Stimulated activated CD4-positive, alpha-beta T cell treated with anti-CD3 and anti-CD28 coated beads, Interleukin-1b, Interleukin-23, amount 100 ng/mL, for 1 hour (primary cell): ENCODE results near the gene ST6GALNAC4.

Experiments used
- DNase-seq, 2 donors: peaks; one replicate each; pipeline ENCODE4 v3.0.0-alpha.2; 2020; ENCODE audit warnings: low read depth in 2 of 2

ST6GALNAC4 gene

DNA sequence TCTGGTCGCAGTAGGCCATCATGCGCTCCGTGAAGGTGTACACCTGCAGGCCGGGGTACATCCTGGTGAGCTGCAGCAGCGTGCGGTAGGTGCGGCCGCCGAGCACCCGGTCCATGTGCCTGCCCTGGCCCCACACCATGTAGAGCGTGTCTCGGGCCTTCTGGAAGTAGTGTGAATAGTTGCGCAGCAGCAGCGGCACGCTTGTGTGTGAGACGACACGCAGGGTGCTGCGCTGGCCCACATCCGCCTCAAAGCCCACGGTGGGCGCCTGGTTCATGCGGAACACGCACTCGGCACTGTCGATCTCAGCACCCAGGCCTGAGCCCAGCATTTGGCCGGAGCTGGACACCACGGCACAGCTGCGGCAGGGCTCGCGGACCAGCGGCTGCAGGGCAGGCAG is 4.5 kb downstream of the ST6GALNAC4 start:
- no peak for DNase-seq

DNA sequence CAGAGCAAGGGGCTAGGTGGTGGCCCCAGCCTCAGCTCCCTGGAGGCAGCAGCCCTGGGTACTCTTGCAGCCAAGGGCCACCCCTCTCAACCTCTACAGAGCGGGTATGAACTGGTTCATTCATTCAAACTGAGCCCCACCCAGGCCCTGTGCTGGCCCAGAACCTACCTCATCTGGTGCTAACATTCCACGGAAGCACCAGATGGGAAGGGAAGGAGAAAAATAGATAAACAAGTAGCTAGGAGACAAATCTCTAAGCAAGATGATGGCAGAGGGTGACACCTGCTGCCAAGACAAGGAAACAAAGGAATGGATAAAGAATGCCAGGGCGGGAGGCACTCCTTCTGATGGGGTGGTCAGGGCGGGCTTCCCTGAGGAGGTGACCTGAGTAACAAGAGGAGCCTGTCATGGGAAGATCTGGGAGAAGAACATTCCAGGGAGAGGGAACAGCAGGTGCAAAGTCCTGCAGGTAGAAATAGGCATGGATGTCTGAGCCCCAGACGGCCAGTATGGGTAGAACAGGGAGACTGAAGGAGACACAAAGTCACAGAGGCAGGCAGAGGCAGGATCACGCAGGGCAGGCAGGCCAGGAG is 6.1 kb downstream of the ST6GALNAC4 start:
- no peak for DNase-seq

DNA sequence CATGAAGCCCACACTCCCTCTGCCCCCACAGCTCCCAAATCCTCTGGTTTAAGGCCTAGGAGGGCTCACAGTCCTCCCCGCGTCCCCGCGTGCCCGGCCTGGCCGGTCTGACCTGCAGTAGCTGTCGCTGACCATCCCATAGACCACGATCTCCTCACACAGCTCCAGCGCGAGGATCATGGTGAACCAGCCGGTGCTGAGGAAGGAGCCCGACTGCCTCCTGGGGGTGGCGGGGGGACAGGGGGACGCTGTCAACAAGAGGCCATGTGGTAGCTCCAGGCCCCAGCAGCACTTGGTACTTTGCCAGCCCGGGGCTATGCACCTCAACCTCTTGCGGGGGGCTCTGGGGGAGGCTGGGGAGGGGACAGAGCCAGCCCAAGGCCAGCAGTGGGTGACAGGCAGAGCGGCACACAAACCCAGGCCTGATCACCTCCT is 7.0 kb downstream of the ST6GALNAC4 start:
- DNase-seq, result no peak

DNA sequence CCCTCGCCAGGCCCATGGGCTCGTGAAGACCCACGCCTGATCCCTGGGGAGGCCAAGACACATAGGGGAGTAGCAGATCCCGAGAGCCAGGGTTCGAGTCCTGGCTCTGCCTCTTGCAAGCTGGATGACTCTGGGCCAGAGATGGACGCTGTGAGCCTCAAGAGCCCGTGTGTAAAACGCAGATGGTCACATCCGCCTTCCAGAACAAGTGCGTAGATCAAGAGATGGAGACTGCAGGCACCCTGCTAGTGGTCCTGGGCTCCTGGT is 8.2 kb downstream of the ST6GALNAC4 start:
- DNase-seq, result no peak

DNA sequence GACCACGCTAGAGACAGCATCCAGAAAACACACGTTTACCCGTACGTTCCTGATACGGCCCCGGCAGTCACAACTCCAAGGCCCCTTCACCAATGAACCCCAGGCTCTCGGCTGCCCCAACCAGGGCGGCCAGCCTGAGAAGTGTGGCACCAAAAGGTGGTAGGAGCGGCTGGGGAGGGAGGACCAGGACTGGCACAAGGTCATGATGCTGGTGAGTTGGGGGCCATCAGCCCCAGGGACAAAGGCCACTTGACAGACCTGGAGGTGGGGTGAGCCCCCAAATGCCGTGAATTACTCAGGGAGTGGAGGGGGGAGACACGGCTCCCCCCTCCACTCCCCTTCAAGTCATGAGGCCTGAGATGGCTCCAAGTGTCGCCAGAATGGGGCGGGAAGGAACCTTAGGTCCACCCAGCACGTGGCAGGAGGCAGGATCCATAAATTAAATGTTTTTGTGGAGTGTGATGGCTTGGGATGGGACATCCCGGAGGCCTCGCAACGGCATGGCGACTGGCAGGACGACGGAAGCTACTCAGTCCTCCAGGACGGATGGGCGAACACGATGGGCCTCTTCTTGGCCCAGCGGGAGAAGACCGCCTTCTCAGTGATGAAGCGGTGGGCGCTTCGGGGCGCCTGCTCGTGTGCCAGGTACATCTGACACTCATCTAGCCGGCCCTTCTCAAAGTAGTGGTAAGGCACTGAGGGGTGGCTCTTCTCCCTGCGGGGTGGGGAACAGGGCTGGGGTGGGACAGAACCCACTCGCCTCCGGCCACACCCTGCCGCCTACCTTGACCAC is 8.8 kb downstream of the ST6GALNAC4 start:
- no peak for DNase-seq

DNA sequence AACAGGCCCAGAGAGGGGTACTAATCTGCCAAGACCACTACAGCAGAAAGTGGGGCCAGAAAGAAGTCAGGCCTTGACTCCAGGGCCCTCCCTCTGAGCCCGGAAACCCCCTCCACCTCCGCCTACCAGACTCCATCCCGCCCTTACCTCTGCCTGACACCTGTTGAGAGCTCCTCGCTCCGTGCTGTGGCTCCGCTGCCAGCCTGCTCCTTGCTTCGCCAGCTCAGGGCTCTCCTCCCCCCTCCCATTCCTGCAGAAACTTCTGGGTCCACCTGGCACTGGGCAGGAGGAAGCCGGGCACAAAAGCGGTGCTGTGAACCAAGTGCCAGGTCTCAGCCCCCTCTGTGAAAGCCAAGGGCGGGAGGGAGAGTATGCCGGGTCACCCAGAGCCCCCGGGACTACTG is 11.1 kb downstream of the ST6GALNAC4 start:
- peak in 1 of 2 donors; percentile 50 for DNase-seq

DNA sequence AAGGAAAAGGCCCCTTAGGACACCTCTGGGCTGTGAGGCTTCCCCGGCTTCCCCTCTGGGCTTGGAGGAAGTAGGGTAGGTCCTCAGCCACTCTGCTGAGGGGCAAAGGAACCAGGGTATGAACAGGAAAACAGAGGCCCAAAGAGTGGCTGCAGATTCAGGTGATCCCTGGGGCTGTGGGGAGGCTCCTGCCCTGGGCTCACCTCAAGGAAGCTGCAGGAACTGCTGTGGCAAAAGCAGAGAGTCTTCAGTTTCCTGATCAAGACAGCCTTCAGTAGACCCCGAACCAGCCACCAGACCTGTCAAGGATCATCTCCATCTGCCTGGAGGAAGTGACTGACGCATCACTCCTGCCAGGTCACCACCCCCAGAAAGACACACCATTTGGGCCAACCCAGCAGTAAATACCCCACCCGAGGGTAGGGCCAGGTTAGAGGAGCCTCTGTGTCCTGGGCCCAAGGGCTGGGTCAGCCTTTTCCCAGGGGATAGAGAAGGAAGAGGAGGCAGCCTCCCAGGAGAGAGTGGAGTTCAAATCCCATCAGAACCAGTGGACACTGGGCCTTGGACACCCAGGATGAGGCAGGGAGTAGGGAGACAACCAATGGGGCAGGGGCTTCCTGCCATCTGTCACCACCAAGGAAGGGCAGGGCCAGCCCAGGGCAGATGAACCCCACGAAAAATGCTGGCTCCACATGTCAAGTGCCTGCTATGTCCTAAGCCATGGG is 11.7 kb downstream of the ST6GALNAC4 start:
- DNase-seq, result peak in 1 of 2 donors; percentile 45

DNA sequence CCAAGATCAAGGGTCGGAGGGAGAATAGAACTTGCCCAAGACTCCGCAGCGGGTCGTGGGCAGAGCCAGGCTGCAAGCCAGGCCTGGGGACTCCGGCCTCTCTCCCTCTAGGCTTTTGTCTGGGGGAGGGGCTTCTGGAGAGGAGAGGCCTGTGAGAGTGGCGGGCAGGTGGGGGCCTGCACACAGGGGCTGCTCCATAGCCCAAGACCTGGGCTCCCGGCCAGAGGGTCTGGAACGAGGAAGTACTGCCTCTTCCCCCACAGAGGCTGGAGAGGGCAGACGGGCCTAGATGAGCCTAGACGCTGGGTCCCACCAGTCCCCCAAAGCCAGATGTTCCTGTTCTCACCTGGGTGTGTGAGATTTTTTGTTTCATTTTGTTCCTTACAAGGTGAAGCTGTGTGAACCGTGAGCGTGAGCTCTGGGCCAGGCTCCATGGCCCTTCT is 12.3 kb downstream of the ST6GALNAC4 start:
- no peak for DNase-seq

DNA sequence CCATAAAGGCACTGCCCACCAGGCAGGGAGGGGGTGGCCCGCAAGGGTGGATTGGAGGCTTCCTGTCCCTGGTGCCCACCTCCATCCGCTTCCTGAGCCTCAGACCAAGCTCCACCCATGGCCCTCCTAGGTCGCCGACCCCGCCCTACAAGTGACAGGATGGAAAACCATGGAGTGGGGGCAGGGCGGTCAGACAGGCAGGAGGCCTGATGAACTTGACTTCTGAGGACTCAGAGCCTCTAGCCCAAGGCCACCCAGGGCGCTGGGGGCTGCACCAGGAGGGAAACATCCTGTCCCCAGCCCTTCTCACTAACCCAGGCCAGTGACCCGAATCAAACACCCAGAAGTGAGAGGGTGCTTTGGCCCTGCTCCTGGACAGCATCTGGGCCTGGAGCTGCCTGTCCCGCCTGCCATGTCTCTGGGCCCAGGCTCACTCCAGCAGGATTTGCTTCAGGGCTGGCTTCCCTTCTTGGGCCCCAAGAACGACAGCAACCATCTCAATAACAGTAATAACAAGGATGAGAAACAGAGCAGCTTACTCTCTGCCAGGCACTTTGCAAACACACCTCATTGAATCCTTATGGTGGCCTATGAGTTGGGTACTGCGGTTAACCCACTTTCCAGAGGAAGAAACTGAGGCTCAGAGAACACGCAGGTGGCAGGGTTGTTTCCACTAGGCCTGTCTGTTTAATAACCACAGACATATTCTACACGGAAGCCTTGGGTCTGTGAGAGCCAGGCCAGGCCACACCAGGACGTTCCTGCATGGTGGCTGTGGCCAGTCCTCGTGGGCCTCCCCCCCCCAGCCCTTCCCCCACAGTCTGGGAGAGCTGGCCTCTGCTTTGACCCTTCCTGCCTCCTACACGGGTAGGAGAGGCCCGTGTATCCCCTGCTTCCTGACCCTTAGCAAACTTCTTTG is 13.0 kb downstream of the ST6GALNAC4 start:
- peak in 1 of 2 donors; percentile 47 for DNase-seq

DNA sequence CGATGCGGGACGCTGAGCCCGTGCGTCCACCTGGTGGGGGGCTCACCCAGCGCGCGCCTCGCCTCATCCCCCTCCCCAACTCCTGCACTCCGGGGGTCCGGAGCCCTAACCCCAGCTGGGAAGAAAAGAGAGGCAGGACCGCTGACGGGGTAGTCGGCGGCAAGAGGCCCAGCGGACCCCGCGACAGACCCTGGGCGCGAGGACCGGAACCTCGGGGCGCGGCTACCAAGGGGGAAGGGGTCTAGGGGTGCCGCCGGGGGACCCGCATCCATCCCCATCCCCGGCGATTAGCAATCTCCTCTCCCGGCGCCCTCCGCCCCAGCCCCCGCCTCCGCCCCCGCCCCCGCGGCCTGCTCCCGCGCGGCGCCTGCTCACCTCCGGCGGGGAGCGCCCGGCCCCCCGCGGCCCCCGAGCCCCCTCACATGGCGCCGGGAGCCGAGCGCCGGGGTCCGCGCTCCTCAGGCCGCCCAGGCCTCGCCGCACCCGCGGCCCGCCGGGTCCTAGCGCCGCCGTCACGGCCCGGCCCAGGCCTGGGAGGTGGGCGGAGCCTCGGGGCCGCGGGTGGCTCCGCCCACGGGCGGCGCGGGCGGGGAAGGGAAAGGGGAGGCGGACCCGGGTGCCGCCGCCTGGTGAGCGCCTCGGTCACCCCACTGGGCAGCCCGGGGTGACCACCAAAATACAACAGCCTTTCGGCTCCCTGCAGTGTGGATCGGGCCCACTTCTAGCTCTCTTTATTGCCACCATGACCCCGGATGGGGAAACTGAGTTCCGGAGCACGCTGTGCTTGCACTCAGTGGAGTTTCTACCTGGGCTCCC is 17.5 kb downstream of the ST6GALNAC4 start, which contains the start of gene ST6GALNAC6:
Gene ST6GALNAC6, minus strand, starts transcription at position 476 of the 816 bp plus-strand sequence. CDS start 1,622 bp downstream, outside the sequence.
- DNase-seq, result peak; percentile 26 to 63

DNA sequence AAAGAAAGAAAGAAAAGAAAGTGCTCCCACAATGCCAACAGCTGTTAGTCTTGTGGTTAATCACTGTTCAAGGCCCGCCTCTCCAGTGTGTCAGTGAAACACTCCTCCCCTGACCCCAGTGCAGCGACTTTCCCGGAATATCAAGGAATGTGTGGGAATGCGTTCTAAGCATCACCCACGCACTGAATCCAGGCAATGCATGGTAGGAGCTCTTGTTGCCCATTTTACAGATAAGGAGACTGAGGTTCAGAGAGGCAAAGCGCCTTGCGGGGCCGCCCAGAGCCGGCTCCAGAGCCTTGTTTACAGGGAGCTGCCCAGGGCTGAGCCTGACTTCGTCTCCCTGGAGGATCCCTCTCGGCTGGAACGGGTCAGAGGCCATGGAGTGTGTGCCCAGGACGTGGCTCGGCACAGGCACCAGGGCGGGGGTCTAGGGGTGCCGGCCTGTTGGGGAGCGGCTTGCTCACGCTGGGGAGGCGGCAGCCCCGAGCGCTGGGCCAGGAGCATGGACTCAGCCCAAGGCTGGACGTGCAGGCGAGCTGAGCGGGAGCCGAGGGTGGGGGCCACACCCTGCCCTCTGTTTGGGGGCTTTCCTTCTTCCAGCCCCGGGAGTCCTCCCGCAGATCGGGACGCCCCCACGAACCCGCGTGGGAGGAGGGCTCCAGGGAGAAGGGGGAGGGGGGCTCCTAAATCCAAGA is 18.3 kb downstream of the ST6GALNAC4 start:
- DNase-seq, result no peak

DNA sequence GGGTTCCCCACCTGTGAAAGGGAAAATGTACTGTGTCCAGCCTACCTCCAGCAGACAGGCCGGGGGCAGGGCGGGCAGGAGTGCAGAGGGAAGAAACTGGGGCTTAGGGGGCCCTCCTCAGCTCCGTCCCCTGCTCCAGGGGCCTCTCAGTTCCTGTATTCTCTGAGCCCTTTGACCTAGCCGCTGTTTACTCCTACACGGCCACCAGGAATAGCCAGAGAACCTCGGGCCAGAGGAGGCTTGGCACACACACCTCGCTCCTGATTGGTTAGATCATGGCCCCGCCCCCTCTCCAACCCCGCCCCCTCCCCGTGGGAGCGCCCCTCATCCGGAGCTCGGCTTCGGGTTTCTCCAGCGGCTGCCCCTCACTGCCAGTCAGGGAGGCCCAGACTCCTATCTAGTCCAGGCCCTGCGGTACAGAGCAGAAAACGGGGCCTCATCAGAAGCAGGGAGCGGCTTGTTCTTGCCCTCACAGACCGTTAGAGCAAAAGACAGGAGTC is 19.6 kb downstream of the ST6GALNAC4 start:
- DNase-seq, result no peak

DNA sequence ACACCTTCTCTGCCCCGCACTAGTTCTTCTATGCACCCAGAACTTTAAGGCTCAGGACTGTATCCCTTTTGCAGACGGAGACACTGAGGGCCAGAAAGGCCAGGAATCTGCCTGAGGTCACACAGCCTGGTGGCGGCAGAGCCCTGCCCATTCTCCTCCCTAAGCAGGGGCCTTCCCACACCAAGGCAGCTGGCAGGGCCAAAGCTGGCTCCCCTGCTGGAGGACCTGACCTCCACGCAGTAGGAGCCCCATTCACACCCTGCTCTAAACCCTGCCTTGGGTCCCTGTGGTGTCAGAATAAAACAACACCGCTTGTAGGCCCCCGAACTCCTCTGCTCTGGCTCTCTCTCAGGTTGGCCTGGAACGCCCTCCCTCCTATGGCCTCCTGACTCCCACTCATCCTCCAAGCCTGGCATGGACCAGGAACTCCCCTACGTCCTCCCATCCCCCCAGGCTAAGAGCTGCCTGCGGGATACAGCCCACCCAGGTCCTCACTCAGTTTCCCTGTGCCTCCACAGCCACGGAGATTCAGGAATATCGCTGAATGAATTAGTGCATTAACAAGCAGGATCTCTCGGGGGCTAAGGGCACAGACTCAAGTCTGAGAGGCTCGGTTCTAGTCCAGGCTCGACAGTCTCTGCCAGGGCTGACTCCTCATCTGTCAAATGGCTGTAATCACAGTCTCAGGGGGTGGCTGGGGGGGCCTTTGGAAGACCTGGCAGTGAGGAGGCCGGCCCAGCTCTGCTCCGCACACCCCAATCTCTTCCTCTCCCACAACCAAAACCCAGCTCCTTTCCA is 20.2 kb downstream of the ST6GALNAC4 start:
- no peak for DNase-seq

DNA sequence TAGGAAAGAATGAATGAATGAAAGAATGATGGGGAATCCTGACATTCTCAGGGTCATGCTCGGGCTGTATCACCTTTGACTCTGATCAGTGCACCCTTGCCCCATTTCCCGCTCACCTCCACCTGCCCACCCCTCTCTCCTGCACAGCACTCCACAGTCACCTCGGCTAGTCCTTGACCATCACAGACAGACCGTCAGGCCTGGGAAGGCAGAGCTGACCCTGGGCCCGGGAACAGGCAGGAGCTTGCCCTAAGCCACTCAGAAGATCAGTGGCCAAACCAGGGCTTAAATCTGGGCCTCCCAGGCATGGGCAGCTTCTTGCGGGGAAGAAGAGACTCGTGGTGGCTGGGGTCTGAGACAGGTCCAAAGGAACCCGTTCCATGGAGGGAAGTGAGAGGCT is 21.0 kb downstream of the ST6GALNAC4 start:
- no peak for DNase-seq

DNA sequence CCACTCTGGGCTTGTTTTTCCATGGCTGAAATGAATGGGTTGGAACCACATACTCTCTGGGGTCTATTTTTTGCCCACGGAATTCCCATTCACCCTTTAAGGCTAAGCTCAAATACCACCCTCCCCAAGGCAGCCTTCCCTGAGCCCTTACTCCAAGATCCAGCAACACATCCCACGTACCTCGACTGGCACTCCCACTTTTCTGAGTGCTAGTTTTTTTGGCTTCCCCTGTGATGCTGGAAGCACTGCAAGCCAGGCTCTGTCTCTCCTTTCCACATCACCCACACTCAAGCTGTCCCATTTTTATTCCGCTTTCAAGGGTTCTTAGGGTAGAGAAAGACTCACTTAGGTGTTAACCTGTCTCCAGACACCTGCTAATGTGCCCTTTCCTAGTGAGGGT is 23.4 kb downstream of the ST6GALNAC4 start:
- DNase-seq, result no peak

DNA sequence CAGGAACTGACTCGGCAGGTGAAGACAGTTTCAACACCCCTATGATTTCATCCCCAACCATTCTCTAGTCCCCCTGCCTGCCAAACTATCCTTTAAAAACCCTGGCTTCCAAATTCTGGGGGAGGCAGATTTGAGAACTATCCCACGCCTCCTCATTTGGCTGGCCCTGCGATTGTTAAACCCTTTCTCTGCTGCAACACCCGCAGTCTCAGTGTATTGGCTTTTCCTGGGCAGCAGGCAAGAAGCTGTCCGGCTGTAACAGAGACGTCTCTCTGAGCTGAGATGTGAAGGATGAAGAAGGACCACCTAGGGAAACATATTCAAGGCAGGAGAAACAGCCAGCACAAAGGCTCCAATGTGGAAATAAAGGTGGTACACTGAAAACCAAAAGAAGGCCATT is 24.0 kb downstream of the ST6GALNAC4 start:
- DNase-seq, result no peak

DNA sequence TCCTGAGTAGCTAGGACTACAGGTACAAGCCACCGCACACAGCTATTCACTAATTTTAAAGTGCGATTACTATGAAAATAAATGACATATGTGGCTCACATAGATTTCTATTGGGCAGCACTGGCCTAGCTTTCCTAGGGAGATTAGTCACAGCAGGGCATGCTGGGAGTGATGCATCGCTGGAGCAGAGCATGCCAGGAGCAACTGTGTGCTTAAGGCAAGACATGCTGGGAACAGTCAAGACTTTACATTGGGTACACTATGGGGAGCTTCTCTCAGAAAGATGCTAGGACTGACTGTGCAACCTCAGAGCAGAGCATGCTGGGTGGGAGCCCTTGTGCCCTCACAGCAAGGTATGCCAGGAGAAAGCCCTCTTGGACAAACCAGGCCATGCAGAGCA is 26.8 kb downstream of the ST6GALNAC4 start:
- no peak for DNase-seq

DNA sequence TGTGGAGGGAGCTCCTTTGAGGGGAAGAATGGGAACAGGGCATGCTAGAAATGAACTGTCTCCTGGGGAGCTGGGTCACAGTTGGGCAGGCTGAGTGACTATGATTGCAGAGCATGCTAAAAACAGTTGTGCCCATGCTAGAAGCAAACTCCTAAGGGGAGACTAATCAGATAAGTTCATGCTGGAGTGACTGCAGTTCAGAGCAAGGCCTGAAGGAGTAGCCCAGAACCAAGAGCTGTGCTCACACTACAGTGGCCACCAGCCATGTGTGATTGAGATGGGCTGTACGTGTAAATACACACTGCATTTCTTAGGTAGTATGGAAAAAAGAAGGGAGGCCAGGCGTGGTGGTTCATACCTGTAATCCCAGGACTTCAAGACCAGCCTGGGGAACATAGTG is 29.0 kb downstream of the ST6GALNAC4 start:
- DNase-seq, result no peak

DNA sequence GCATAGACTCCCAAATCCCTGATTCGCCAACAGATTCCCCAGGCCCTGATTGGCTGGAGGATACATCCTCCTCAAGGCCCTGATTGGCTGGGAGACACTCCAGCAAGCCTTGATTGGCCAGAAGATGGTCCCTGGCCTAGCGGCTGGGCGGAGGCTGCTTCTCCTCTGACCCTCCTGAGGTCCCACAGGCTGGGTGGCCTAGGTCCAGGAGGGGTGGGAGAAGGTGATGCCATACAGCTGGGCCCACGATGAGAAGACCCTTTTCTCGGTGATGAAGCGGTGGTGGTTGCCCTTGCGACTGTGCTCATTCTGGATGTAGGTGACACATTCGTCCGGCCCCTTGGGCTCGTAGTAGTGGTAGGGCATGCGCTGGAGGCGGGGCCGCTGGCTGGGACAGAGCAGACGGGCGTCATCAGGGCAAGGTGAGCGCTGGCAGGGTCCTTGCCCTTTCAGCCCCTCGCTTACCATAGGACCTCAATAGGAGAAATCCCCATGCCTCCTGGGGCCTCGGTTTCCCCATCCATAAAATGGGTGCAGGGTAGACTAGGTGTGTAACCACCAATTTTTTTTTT is 30.4 kb downstream of the ST6GALNAC4 start:
- no peak for DNase-seq
